ENCODE results near the gene LTBP1. TPM values are rescaled to one million over a fixed set of nuclear protein-coding genes. Genes with fewer than 3 reads are reported as not detected.
"Not testable (repeated sequence)": the region's sequence is repeated elsewhere in the genome, so short reads cannot be mapped to it uniquely, and the experiment has no call there.

The LTBP1 gene
- polyA plus RNA-seq, 4 donors, result 62.8 to 133 (median 94.1) TPM

DNA sequence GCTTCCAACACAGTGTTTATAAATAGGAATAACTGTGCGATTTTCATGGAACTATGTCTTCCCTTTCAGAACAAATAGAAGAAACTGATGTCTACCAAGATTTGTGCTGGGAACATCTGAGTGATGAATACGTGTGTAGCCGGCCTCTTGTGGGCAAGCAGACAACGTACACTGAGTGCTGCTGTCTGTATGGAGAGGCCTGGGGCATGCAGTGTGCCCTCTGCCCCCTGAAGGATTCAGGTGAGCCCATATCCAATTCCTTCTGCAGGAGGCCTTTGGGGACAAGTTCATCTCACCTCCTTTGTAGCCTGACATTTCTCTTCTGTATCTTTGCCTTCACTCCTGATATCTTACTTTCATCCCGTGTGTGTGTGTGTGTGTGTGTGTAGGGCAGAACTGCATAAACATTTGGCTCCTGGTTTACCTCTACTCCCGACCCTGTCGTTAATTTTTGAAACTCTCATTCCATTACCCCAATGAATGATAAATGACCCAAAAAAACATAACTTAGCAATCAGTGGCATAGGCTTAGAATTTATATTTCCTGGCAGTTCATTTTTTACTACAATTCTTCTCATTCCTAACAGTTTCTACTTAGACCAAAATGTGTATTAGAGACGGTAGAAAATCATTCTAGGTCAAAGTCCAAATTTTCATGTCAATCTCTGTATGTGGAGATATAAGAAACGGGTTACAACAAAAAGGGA is 418.7 kb downstream of the LTBP1 start:
- DNase-seq (ENCODE audit: low read depth in 4 of 4, low spot score in 3 of 4), result no peak

DNA sequence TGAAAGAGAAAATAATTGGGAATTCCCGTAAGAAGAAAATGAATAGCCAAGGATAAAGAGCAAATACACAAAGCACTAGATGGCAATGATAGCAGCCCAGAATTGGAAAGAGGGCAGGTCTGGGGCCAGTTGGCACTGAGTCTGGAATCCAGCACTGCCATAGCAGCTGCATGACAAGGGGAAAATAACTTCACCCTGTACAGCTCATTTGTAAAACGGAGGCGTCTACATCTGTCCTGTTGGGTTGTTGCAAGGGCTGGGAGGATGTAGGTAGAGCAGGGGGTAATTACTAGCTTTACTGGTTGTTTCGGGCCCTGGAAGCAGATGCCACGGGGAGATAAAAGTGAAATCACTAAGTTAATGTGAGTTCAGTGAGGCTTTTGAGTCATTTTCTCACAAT is 419.7 kb downstream of the LTBP1 start:
- no peak for DNase-seq (ENCODE audit: low read depth in 4 of 4, low spot score in 3 of 4)

DNA sequence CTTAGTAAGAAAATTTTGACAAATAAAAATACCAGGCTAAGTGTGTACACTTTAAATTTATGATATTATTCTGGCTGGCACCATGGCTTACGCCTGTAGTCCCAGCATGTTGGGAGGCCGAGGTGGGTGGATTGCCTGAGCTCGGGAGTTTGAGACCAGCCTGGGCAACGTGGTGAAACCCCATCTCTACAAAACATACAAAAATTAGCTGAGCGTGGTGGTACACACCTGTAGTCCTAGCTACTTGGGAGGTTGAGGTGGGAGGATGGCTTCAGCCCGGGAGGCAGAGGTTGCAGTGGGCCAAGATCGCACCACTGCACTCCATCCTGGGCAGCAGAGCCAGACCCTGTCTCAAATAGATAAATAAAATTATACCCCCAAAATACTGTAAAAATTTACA is 421.8 kb downstream of the LTBP1 start:
- not testable (repeated sequence) for DNase-seq (ENCODE audit: low read depth in 4 of 4, low spot score in 3 of 4)

DNA sequence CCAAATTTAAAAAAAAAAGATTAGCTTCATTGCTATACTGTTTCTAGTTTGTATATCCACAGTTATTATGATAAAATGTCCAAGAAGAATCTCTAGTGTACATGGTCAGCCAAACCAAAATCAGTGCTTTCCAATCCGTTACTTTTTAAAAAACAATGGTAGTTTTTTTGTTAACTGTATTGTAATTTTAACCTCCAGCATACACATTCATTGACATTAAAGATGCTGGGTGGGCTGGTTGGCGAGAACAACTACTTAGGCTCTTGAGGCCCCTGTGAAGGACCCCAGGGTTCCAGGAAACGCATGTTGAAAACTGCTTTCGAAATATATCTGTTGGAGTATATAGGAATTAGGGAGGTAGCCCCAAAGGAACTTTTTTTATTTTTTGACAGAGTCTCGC is 422.4 kb downstream of the LTBP1 start:
- no peak for DNase-seq (ENCODE audit: low read depth in 4 of 4, low spot score in 3 of 4)

DNA sequence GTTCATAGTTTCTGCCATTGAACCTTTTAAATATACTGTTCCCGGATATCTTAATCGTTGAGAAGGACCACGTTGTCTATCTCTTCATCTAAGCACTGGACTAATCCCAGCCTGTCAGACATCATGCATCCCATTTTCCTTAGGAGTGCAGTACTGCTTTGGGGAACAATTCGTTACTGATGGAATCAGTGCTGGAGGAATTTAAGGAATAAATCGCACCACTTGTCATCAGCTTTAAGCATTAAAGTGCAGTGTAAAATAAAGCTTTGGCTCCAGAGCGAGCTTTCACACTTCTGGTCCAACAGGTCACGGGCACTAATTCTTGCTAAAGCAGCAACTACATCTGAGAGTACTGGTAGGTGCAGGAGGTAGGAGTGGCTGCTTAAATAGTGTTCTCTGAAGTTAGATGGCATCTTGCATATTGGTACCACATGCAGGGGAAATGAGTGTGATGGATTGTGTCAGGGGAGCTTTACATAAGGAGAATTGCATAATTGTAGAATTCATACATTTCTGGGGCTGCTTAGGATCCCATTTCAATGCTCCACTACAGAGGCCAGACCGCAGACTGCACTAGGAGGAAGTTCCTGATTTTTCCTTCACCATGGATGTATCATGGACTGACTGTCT is 424.0 kb downstream of the LTBP1 start:
- no peak for DNase-seq (ENCODE audit: low read depth in 4 of 4, low spot score in 3 of 4)

DNA sequence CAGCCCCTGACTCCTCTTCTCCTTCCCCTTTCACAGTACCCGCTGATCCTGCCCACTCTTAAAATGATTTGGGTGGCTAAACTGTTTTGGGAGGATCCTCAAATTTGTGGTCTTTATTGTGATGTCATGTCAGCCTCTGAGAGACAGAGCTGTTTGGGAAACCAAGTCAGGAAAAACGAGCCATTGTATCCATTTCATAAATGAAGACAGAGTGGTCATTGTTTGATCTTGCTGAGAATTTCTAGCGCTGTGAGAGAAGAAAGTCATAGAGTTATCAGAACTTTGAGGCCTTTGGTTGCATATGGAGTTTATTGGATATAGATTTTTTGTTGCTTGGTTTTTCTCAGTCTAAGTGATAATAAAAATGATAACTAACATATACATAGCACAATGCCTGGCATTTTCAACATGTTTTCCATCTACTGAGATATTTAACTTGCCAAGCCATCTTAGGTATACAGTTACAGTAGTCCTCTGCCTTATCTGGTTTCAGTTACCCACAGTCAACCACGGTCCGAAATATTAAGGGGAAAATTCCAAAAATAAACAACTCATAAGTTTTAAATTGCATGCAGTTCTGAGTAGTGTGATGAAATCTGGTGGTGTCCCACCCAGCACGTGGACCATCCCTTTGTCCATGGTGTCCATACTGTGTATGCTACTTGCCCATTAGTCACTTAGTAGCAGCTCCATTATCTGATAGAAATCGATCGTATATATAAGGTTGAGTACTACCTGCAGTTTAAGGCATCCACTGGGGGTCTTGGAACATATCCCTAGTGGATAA is 424.7 kb downstream of the LTBP1 start:
- DNase-seq (ENCODE audit: low read depth in 4 of 4, low spot score in 3 of 4), result no peak

DNA sequence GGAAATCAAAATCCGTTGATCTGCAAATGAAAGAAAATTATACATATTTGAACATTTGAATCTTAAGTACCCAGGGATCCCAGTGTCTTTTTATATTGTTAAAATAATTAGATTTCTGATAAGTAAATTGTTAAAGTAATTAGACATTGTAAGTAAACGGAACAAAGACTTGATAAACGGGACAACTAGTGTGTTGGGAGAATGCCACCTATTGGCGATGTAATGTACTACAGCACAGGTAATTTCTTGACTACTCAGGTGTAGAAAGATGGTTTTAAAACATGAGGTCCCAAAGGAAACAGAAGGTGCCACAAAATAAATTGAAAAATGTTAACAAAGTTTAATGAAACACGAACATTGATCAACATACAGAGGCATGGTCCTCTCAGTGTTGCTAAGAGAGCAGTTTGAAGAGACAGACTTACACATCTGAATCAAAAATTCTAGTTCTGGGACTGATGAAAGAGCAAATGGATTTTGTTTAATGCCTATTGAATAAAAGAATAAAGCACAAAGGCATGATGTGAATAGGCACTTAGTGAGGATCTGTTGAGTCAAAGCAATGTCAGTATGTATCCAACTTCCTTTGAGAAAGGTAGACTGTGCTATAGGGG is 426.3 kb downstream of the LTBP1 start:
- DNase-seq (ENCODE audit: low read depth in 4 of 4, low spot score in 3 of 4), result peak in 1 of 4 donors; percentile 36

DNA sequence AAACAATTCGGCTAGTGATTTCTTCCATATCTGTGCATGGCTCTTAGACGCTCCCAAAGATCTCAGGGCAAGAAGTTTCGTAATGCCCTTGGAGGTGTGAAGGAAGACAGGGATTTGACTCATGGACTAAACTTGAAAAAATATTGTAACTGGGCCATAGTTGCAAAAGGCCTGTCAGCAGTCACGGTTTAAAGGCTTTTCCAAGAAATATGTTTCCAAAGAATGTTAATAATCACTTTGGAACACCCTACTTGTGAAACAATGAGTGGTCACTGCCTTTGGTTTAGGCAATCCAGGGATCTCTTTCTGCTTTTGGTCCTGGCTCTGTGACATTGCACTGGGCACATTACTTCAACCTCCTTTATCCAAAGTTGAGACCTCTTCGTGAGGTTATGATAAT is 427.2 kb downstream of the LTBP1 start:
- DNase-seq (ENCODE audit: low read depth in 4 of 4, low spot score in 3 of 4), result no peak

DNA sequence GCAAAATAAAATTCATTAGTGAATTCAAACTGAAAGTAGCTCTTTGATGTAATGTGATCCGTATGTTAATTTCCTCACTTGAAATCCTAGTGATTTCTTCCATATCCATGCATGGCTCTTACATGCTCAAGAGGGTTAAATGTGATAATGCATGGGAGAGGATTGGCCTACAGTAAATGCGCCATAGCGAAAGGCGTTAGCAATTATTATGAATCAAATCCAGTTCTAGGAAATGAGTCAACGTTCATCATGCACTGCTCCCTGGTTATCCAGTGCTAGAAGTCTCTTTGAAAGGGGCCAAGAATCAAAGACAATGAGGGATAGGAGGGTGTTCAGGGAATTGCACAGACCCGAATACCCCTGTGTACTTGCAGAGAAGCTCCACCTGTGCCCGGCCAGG is 428.3 kb downstream of the LTBP1 start:
- no peak for DNase-seq (ENCODE audit: low read depth in 4 of 4, low spot score in 3 of 4)

DNA sequence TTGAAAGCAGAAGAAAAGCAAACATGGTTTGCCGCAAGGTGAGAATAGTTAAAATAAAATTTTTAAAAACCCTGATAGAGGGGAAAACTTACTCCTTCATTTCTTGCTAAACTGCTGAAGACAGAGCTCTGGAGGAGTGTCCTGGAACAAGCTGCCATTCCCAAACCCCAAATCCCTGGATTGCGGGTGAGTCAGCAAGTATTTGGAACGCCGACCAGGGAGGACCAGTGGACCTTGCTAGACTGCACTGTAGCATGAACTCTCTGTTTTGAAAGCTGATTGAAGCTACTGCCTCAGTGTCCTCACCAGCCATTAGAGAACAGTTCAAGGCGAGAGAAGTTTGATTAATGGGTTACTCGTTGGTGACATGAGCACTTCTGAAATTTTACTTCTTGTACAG is 430.3 kb downstream of the LTBP1 start:
- DNase-seq (ENCODE audit: low read depth in 4 of 4, low spot score in 3 of 4), result no peak

DNA sequence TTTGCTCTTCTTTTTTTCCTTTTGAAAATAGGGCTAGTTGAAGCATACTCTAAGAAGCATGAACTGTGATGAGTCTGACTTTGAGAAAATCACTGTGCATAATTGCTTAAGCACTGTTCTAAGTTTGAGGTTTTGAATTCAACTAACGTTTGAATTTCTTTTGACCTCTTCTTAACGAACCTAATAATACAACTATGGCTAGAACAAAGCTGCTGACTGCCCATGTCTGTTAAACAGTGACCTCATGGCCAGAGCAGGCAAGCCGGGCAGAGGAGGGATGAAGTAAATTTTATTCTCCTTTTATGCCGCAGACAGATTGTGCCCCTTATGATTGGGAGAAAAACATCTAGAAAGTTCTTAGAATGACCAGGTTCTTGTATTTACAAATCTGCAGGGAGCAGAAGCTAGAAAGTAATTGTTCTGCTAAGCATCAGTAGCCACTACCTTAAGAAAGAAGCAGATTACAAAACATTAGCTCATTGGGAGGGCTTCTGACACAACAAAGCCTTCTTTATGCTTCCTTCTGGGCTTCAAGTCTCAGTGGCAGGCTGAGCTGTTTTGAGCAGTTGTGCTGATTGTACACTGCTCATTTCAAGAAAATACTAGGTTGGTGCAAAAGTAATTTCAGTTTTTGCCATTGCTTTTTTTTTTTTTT is 431.9 kb downstream of the LTBP1 start:
- no peak for DNase-seq (ENCODE audit: low read depth in 4 of 4, low spot score in 3 of 4)

DNA sequence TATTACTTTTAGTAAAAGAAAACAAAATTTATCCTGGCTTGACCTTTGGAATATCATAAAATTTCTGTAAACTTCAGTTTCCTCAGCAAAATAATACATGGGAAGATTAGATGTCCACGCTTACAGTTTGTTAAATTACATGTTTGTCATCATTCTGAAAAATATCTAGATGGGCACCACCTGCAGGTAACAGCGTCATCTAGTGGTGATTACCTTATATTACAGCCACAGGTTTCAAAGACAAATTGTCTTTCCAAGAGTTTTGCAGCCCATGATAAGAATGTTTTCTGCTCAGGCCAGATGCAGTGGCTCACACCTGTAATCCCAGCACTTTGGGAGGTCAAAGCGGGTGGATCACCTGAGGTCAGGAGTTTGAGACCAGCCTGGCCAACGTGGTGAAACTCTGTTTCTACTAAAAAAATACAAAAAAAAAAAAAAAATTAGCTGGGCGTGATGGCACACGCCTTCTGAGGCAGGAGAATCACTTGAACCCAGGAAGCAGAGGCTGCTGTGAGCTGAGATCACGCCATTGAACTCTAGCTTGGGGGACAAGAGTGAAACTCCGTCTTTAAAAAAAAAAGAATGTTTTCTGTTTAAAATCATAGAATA is 433.4 kb downstream of the LTBP1 start:
- no peak for DNase-seq (ENCODE audit: low read depth in 4 of 4, low spot score in 3 of 4)

DNA sequence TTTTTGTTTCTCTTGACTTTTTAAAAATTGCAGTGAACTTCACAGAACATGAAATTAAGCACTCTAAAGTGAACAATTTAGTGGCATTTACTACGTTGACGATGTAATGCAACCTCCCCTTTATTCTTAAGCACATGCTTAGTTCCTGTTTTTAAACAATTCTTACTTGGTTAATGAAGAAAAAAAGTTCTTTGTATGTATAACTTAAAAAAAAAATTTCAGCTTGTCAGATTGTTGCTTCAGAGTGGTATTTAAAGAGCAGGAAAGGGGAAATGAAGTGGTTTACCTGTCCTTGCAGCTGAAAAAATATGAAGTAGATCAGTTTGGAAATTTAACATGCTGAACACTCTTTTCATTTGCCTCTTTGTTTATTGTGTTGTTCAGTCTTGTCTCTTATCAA is 434.0 kb downstream of the LTBP1 start:
- DNase-seq (ENCODE audit: low read depth in 4 of 4, low spot score in 3 of 4), result no peak

DNA sequence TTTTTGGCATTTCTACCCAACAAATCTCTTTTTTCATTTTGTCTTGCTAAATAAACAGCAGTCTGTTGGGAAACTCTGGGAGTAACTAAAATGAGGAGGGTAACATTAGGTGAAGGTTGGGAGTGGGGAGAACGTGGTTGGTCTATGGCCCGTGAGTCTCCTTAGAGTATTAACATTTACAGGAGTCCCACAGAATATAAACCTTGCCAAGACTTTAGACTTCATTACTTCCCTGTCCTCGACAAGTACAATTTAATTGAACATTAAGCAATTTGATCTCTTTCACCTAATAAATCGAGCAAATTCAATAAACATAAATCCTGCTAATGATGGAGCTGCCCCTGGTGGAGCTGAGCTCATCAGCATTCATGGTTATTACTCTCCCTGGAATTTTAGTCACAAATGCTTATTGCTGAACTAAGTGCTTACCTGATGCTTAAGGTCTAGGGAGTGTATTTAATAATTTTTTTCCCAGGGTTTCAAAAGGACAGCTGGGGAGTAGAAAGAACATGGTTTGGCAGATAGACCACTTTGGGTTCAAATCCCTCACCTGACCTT is 434.6 kb downstream of the LTBP1 start:
- DNase-seq (ENCODE audit: low read depth in 4 of 4, low spot score in 3 of 4), result no peak

DNA sequence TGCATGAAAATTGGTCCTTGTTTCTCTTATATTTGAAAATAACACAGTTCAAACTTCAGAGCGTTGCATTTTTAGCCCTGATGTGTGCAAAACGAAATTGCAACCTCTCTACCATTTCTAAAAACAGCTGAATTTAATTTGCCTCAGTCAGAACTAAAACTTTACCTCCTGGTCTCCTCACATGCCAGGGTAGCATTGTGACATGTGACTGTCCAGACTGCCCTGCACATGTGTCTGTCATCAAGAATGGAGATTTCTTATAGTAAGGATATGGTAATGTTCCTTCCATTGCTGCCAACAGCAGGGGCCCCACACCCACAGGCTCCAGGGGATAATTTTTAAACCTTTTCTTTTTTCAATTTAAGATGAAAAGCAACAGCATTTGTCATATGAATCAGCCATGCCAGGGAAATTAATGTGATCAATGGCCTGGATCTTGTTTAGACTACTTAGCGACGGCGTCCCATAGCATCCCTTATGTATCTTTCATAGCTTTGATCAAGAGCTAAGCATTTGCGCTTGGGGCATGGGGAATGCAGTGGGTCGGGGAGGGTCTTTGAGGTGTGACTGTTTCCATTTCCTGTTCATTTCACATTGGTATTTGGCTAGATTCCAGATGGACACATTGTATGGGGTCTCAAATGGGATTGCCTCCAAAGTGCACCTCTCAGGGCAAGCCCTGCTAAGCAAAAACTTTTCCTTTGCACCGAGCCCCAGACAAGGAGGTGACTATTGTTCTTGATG is 437.3 kb downstream of the LTBP1 start:
- DNase-seq (ENCODE audit: low read depth in 4 of 4, low spot score in 3 of 4), result peak in 1 of 4 donors; percentile 11

DNA sequence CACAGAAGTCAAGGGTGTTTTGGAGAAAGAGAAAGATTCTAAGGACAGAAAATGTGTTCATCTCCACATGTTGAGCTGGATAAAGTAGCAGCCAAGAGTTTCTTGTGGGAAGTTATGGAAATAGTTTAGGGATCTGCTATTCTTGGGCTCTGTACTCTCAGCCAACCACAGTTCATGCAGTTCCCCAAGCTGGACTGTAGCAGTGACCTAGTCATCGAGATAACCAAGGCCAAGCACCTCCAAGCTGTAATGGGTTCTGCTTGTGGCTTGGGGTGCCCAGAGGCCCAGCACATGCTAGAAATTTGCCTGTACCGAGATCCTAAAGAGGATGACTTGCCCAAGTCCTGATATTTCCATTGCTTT is 437.8 kb downstream of the LTBP1 start:
- DNase-seq (ENCODE audit: low read depth in 4 of 4, low spot score in 3 of 4), result no peak

DNA sequence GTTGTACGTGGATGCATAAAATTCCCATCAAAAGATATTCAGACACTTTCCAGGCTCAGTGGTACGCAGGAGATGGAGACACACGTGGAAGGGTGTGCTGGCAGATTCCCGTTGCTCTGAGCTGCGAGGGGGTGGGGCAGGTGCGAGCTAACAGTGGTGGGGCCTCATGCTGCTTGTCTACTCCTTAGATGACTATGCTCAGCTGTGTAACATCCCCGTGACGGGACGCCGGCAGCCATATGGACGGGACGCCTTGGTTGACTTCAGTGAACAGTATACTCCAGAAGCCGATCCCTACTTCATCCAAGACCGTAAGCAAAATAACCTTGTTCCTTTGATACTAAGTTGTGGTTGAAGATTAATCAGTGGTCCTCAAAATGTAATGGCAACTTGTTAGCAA is 442.2 kb downstream of the LTBP1 start:
- no peak for DNase-seq (ENCODE audit: low read depth in 4 of 4, low spot score in 3 of 4)

DNA sequence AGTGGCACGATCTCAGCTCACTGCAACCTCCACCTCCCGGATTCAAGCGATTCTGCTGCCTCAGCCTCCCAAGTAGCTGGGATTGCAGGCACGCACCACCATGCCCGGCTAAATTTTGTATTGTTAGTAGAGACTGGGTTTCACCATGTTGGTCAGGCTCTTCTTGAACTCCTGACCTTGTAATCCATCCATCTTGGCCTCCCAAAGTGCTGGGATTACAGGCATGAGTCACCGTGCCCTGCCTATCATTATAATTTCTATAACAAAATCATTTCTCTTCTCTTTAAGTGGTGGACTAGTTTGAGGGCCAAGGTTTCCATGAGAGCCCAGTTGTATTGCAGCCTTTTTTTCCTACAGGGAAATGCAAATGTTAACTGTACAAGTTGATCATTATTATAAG is 442.9 kb downstream of the LTBP1 start:
- not testable (repeated sequence) for DNase-seq (ENCODE audit: low read depth in 4 of 4, low spot score in 3 of 4)

DNA sequence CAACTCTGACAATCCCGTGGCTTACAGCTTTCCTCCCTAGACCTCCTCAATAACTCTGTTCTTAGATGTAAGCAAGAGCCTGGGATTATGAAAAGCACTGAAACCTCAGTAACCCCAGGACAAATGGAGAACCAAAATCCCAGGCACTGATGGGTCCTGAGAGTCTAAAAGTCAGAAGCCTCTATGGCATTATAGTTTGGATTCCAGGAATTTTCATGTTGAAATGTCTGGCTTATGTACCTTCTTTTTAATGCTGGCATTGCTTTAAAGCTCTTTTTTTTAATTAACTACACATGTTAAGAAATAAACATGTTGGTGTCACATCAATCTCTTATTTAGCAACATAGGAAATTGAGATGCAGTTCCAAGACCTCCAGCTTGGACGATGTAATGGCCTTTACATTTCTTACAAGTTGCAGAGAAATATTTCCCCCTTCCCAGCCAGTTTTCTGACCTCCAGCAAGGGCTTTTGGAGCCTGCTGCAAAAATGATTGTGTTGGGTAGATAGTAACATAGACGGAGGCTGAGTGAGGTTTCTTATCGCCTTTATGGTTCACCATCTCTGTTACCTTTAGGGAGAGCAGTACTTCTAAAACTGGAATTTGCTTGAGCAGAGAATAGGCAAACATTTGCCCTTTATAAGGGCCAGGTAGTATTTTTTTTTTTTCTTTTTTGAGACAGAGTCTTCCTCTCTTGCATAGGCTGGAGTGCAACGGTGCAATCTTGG is 444.9 kb downstream of the LTBP1 start:
- no peak for DNase-seq (ENCODE audit: low read depth in 4 of 4, low spot score in 3 of 4)

Data from left renal pelvis (tissue), 4 donors.